ENCODE measurements around the gene PANX1.

PANX1 gene

GRCh38 chr11:94132823-94133408, 4.3 kb downstream of the PANX1 start:
- Histone ChIP-seq H3K4me3 (ENCODE audit: insufficient read length, low read depth) (no peak overlapping the region), H3K36me3 (ENCODE audit: insufficient read depth, insufficient read length, low read length) (no peaks in the 10 kb centered on the region), H3K9ac (ENCODE audit: insufficient read length, low read depth) (no peak overlapping the region), H3K27me3 (ENCODE audit: insufficient read depth, insufficient read length) (no peaks in the 10 kb centered on the region), H3K9me3 (ENCODE audit: insufficient read depth, low read length) (no peaks in the 10 kb centered on the region), H3K4me1 (ENCODE audit: insufficient read depth, insufficient read length) (no peaks in the 10 kb centered on the region)
- no peak for DNase-seq (ENCODE audit: low read depth, low spot score)
- TF ChIP-seq SUZ12 (IDR thresholded peaks at IDR 0.05; ENCODE audit: extremely low read depth, insufficient read depth, insufficient read length) (no peak), YY1 (IDR thresholded peaks at IDR 0.05; ENCODE audit: insufficient read depth, insufficient read length) (no peak), ZNF274 (IDR thresholded peaks at IDR 0.05; ENCODE audit: low read depth, low read length) (no peak)

GRCh38 chr11:94133752-94134151, 5.1 kb downstream of the PANX1 start:
- Histone ChIP-seq H3K9me3 (ENCODE audit: insufficient read depth, low read length) (no peaks in the 10 kb centered on the region), H3K27me3 (ENCODE audit: insufficient read depth, insufficient read length) (no peaks in the 10 kb centered on the region), H3K9ac (ENCODE audit: insufficient read length, low read depth) (no peak overlapping the region), H3K4me3 (ENCODE audit: insufficient read length, low read depth) (no peak overlapping the region), H3K36me3 (ENCODE audit: insufficient read depth, insufficient read length, low read length) (no peaks in the 10 kb centered on the region), H3K4me1 (ENCODE audit: insufficient read depth, insufficient read length) (no peaks in the 10 kb centered on the region)
- TF ChIP-seq SUZ12 (IDR thresholded peaks at IDR 0.05; ENCODE audit: extremely low read depth, insufficient read depth, insufficient read length) (no peak), YY1 (IDR thresholded peaks at IDR 0.05; ENCODE audit: insufficient read depth, insufficient read length) (no peak), ZNF274 (IDR thresholded peaks at IDR 0.05; ENCODE audit: low read depth, low read length) (no peak)
- no peak for DNase-seq (ENCODE audit: low read depth, low spot score)

DNA sequence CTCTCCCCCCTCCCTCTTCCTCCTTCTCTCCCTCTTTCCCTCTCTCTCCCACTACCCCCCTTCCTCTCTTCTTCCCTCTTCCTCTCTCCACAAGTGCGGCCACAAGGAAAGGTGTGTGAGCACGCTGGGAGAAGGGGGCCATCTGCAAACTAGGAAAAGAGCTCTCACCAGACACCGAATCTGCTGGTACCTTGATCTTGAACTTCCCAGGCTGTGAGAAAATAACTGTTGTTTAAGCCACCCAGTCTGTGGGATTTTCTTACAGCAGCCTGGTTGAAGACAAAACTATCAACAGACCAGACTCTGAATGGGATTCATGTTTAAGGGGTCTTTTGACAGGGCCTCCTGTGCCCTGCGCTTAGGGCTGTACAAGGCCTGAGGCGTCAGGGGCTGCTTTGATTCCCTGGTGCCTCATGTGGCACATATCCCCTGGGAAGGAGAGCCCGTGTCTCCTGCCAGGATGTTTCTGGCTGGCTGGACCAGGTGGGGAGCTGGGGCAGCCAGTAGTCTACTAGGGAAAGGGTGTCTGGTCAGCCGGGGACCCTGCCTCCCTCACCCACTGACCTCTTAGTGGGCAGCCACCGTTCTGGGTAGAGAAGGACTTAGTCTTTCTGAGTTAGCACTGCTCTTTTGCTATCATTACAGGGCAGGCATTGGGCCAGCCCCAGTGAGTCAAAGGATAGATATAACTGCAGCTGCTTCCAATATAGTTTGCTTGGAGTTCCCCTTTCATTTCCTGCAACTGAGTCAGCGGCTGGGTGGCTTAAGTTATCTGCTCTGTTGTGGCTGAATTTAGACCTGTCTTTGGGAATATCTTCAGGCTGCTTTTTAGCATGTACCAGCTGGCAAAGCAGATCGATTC, 6.2 kb downstream of the PANX1 start:
- Histone ChIP-seq H3K9ac (ENCODE audit: insufficient read length, low read depth) (no peak overlapping the region), H3K4me1 (ENCODE audit: insufficient read depth, insufficient read length) (no peaks in the 10 kb centered on the region), H3K9me3 (ENCODE audit: insufficient read depth, low read length) (no peaks in the 10 kb centered on the region), H3K4me3 (ENCODE audit: insufficient read length, low read depth) (no peak overlapping the region), H3K36me3 (ENCODE audit: insufficient read depth, insufficient read length, low read length) (no peaks in the 10 kb centered on the region), H3K27me3 (ENCODE audit: insufficient read depth, insufficient read length) (no peaks in the 10 kb centered on the region)
- no peak for DNase-seq (ENCODE audit: low read depth, low spot score)
- no peak for TF ChIP-seq ZNF274 (IDR thresholded peaks at IDR 0.05; ENCODE audit: low read depth, low read length)
- no peak for TF ChIP-seq YY1 (IDR thresholded peaks at IDR 0.05; ENCODE audit: insufficient read depth, insufficient read length)
- no peak for TF ChIP-seq SUZ12 (IDR thresholded peaks at IDR 0.05; ENCODE audit: extremely low read depth, insufficient read depth, insufficient read length)

- H3K36me3 ChIP-seq (ENCODE audit: insufficient read depth, insufficient read length, low read length), result no peaks in the 10 kb centered on the region
- no peaks in the 10 kb centered on the region for H3K9me3 ChIP-seq (ENCODE audit: insufficient read depth, low read length)
- no peak for DNase-seq (ENCODE audit: low read depth, low spot score)
- H3K27me3 ChIP-seq (ENCODE audit: insufficient read depth, insufficient read length), result no peaks in the 10 kb centered on the region
- TF ChIP-seq YY1 (IDR thresholded peaks at IDR 0.05; ENCODE audit: insufficient read depth, insufficient read length) (no peak), ZNF274 (IDR thresholded peaks at IDR 0.05; ENCODE audit: low read depth, low read length) (no peak), SUZ12 (IDR thresholded peaks at IDR 0.05; ENCODE audit: extremely low read depth, insufficient read depth, insufficient read length) (no peak)
- no peak overlapping the region for H3K9ac ChIP-seq (ENCODE audit: insufficient read length, low read depth)
- H3K4me3 ChIP-seq (ENCODE audit: insufficient read length, low read depth), result no peak overlapping the region
- H3K4me1 ChIP-seq (ENCODE audit: insufficient read depth, insufficient read length), result peaks cover 5% of the 10 kb centered on the region
These were observed 10.8 kb downstream of the PANX1 start for GRCh38 chr11:94139416-94139815.

- Histone ChIP-seq H3K4me1 (ENCODE audit: insufficient read depth, insufficient read length) (peaks cover 5% of the 10 kb centered on the region), H3K27me3 (ENCODE audit: insufficient read depth, insufficient read length) (no peaks in the 10 kb centered on the region), H3K9me3 (ENCODE audit: insufficient read depth, low read length) (no peaks in the 10 kb centered on the region), H3K36me3 (ENCODE audit: insufficient read depth, insufficient read length, low read length) (no peaks in the 10 kb centered on the region), H3K9ac (ENCODE audit: insufficient read length, low read depth) (no peak overlapping the region), H3K4me3 (ENCODE audit: insufficient read length, low read depth) (no peak overlapping the region)
- TF ChIP-seq SUZ12 (IDR thresholded peaks at IDR 0.05; ENCODE audit: extremely low read depth, insufficient read depth, insufficient read length), result no peak
- TF ChIP-seq YY1 (IDR thresholded peaks at IDR 0.05; ENCODE audit: insufficient read depth, insufficient read length), result no peak
- TF ChIP-seq ZNF274 (IDR thresholded peaks at IDR 0.05; ENCODE audit: low read depth, low read length), result no peak
- DNase-seq (ENCODE audit: low read depth, low spot score), result no peak
These were observed 11.6 kb downstream of the PANX1 start for GRCh38 chr11:94140154-94140655.

DNA sequence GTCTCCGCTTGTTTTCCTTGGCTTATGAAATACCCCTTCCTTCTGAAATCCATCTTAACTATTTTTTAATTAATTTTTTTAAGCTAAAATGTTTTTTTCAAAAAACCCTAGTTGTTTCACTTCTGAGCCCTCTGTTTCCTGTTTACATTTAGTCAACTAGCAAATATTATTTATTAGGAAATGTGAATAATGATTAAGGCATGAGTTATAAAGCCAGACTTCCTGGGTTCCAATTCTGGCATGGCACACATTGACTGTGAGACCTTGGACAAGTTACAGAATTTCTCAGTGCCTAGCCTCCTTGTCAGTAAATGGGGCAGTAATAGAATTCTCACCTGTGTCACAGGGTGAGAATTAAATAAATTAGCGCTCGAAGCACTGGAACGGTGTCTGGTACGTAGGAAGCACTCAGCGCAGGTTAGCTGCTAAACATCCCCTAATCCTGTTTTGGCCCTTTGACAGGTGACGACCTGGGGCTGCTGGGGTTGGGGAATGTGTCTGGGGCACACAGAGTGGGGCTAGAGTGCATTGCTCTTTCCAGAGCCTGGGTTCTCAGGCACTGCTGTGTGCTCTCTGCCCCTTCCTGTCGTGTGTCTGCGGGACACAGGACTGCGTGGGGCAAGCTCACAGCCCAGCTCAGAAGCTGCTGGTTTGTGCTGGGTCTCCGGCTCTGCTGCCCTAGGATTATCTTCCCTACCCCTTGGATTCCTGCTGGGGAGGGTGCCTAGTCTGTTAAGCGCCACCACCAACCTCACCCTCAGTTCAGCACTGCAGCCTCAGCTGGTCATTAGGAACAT, 13.1 kb downstream of the PANX1 start:
- no peaks in the 10 kb centered on the region for H3K27me3 ChIP-seq (ENCODE audit: insufficient read depth, insufficient read length)
- H3K4me3 ChIP-seq (ENCODE audit: insufficient read length, low read depth), result no peak overlapping the region
- TF ChIP-seq YY1 (IDR thresholded peaks at IDR 0.05; ENCODE audit: insufficient read depth, insufficient read length) (no peak), SUZ12 (IDR thresholded peaks at IDR 0.05; ENCODE audit: extremely low read depth, insufficient read depth, insufficient read length) (no peak), ZNF274 (IDR thresholded peaks at IDR 0.05; ENCODE audit: low read depth, low read length) (no peak)
- DNase-seq (ENCODE audit: low read depth, low spot score), result no peak
- peaks cover 5% of the 10 kb centered on the region for H3K4me1 ChIP-seq (ENCODE audit: insufficient read depth, insufficient read length)
- H3K36me3 ChIP-seq (ENCODE audit: insufficient read depth, insufficient read length, low read length), result peaks cover 2% of the 10 kb centered on the region
- H3K9me3 ChIP-seq (ENCODE audit: insufficient read depth, low read length), result no peaks in the 10 kb centered on the region
- H3K9ac ChIP-seq (ENCODE audit: insufficient read length, low read depth), result no peak overlapping the region
